GM12864 (cell line): ENCODE results near the gene DLL3.

Experiments
- DNase-seq: peaks from one replicate; pipeline ENCODE4 v3.0.0-alpha.2; 2011; ENCODE audit warnings: low read depth
- H3K4me3 ChIP-seq: 2 replicates; pipeline ENCODE4 v1.5.1; 2011; ENCODE audit warnings: mild to moderate bottlenecking, low read depth, low read length, control low read depth
- CTCF ChIP-seq: IDR thresholded peaks from 2 replicates; pipeline ENCODE4 v1.5.1; 2011; ENCODE audit warnings: low read depth, mild to moderate bottlenecking, moderate library complexity, low read length, control low read depth, inconsistent platforms; ENCODE audit errors: missing control alignments

Gene DLL3

DNA sequence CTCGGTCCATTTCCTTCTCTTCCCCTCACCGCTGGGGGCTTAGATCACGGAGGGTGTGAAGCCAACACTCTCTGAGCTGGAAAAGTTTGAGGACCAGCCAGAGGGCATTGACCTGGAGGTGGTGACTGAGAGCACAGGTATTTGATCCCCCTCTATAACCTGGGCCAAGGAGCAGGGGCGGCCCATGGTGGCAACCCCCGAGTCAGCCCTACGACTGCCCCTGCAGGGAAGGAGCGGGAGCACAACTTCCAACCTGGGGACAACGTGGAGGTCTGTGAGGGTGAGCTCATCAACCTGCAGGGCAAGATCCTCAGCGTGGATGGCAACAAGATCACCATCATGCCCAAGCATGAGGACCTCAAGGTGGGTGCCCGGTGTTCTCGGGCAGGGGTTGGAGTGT is 29.7 kb upstream of the DLL3 start:
- no peak overlapping the region for H3K4me3 ChIP-seq
- DNase-seq = no peak
- TF ChIP-seq CTCF = no peak

DNA sequence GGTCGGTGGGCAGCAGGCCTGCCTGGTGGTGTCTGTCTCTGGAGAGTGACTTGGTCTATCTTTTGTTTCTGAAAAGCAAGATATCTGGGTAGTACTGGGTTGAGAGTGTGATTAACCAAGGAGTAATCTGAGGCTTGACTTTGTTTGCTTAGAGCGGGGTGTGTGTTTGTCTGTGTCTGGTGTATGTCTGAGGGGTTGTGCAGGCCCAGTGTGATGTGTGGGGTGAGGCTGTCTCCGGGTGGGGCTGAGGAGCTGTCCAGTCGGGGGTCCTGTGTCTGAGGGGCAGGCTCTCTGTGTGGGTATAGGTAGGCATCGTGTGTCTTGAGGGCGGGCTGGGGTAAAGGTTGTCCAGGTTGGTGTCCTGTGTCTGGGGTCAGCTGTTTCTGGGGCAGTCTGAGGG is 29.2 kb upstream of the DLL3 start:
- TF ChIP-seq CTCF = no peak
- no peak overlapping the region for H3K4me3 ChIP-seq
- no peak for DNase-seq

DNA sequence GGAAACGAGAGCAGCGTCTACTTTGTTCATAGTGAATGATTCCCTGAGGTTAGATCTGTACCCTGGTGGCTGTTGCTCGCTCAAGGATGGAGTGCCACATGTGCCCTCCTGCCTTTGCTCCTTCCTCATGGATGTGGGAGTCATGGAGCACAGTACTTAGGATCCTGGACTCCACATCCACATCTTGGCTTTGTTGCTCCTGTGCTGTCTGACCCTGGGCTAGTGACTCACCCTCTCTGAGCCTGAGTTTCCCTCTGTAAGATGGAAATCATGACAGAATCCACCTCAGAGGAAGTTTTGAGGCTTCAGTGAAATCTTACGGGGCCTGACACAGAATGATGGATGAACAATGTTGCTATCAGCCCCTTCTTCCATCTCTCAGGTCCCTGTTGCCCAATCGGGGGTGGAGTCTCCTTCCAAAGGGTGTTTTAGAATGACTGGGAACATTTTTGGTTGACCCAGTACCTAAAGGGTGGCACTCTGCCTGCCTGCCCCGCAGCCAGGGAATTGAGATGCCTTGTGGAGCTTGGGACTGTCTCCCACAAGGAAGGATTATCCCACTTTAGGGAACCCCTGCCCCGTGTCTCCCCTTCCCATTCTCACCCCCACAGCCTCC is 27.9 kb upstream of the DLL3 start:
- DNase-seq = no peak
- no peak overlapping the region for H3K4me3 ChIP-seq
- TF ChIP-seq CTCF = no peak

DNA sequence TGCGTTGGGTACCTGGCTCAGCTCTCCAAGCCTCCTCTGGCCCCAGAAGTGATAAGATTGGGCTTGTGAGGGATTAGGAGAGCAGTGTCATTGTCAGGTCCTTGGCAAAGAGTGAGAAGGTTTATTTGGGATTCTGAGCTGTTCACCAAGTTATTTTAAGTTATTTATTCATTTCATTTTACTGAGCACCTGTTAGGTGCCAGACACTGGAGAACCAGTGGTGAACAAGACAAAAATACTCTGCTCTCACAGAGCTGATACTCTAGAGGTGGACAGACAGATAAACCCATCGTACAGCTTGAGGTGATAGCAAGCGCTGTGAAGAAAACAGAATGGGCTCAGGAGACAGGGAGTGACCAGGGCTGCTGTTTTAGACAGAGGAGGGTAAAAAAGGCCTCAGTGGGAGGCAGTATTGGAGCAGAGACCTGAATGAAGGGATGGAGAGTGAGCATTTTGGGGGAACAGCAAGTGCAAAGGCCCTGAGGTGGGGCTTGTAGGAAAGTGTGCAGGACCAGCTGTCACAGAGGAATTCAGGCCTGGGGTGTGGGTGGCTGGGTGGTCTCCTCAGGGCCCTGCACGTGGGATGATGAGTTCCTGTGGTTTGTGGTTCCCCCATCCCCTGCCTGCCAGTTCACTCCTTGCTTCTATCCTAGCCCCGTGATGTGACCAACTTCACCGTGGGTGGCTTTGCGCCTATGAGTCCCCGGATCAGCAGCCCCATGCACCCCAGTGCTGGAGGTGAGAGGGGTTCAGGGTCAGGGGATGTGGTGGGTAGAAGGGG is 26.8 kb upstream of the DLL3 start:
- no peak for TF ChIP-seq CTCF
- DNase-seq = no peak
- H3K4me3 ChIP-seq = no peak overlapping the region

DNA sequence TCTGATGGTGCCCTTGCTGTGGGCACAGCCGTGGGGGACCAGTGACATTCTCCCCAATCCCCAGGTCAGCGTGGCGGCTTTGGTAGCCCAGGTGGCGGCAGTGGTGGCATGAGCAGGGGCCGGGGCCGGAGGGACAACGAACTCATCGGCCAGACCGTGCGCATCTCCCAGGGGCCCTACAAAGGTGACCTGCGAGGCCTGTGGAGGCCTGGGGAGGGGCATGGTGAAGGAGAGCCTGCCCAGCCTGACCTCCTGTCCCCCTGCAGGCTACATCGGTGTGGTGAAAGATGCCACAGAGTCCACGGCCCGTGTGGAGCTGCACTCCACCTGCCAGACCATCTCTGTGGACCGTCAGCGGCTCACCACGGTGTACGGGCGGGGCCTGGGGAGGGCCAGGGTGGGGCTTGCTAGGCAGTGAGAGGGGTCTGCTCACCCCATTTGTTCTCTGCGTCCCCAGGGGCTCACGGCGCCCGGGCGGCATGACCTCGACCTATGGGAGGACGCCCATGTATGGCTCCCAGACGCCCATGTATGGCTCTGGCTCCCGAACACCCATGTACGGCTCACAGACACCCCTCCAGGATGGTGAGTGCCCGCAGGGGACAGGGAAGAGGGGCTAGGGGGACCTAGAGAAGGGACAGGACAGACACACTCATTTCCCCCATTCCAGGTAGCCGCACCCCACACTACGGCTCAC is 25.9 kb upstream of the DLL3 start:
- no peak overlapping the region for H3K4me3 ChIP-seq
- TF ChIP-seq CTCF = no peak
- no peak for DNase-seq

GRCh38 chr19:39473443-39473960 is 25.2 kb upstream of the DLL3 start:
- no peak overlapping the region for H3K4me3 ChIP-seq
- TF ChIP-seq CTCF = no peak
- no peak for DNase-seq
